IgD-negative memory B cell (primary cell): ENCODE data around the gene ANG. TPM values are rescaled to one million over a fixed set of nuclear protein-coding genes. Genes with fewer than 3 reads are reported as not detected.
"Not testable (repeated sequence)": the region's sequence is repeated elsewhere in the genome, so short reads cannot be mapped to it uniquely, and the experiment has no call there.

Experiments used
- H3K27ac Mint-ChIP-seq, 3 donors: one replicate each; pipeline ENCODE4 v1.8.0; 2020 to 2022; ENCODE audit warnings: mild to moderate bottlenecking in 3 of 3, mixed read lengths in 3 of 3, moderate library complexity in 1 of 3
- H3K27me3 Mint-ChIP-seq: one replicate; pipeline ENCODE4 v1.8.0; 2021; ENCODE audit warnings: mixed read lengths
- H3K36me3 Mint-ChIP-seq: one replicate; pipeline ENCODE4 v1.8.0; 2020; ENCODE audit warnings: mild to moderate bottlenecking, mixed read lengths
- H3K4me1 Mint-ChIP-seq, 3 donors: one replicate each; pipeline ENCODE4 v1.8.0; 2020 to 2022; ENCODE audit warnings: mixed read lengths in 3 of 3, mild to moderate bottlenecking in 1 of 3
- H3K4me3 Mint-ChIP-seq, 4 donors: one replicate each; pipeline ENCODE4 v1.8.0; 2020 to 2022; ENCODE audit warnings: mild to moderate bottlenecking in 4 of 4, mixed read lengths in 4 of 4, moderate library complexity in 3 of 4
- H3K9me3 Mint-ChIP-seq, 3 donors: one replicate each; pipeline ENCODE4 v1.8.0; 2020 to 2021; ENCODE audit warnings: mixed read lengths in 3 of 3, mild to moderate bottlenecking in 1 of 3
- polyA plus RNA-seq: library from polyadenylated mRNA; unstranded; fragments of 300-500 nt; fragmentation: Illumina TruSeq; gene quantifications from one replicate; pipeline ENCODE4 v1.2.3, GENCODE V29; 2021

The ANG gene
- polyA plus RNA-seq, 1 donor from 2014 or later = 9.9 TPM

DNA sequence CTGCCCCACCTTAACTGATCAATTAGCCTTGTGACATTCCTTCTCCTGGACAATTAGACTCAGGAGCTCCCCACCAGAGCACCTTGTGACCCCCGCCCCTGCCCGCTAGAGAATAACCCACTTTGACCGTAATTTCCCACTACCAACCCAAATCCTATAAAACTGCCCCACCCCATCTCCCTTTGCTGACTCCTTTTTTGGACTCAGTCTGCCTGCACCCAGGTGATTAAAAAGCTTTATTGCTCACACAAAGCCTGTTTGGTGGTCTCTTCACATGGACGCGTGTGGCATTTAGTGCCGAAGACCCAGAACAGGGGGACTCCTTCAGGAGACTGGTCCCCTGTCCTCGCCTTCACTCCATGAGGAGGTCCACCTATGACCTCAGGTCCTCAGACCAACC lies 12.4 kb downstream of the ANG start:
- H3K27me3 Mint-ChIP-seq, H3K9me3 Mint-ChIP-seq: not testable (repeated sequence)

DNA sequence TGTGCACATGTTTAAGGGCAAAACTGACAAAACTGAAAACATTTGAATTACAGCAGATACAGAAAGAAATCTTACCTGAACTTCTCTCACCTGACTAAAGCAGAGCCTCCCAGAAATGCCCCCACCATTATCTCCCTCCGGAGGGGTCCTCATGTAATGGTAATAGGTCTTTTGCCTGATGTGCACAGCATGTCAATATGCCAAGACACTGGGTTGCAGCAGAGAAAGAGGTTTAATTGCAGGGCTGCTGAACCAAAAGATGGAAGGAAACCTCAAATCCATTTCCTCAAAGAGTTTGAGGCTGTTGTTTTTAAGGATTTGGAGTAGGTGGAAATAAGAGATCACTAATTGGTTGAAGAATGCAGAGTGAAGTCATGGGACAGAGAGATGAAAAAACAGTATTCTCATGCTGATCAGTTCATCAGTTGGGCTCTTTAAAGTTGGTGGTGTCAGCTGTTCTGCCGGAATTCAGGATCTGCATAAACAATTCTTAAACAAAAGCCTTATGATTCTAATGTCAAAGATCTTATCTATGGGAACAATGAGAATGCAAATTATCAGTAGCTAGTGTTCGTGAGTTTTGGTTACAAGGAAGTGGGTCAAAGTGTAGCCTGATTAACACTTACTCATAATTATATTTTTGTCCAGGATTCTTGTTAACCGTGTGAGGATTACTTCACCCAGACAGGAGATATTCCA lies 18.2 kb downstream of the ANG start:
- no peaks in the 10 kb centered on the region for H3K36me3 Mint-ChIP-seq
- H3K27ac Mint-ChIP-seq = no peak overlapping the region
- H3K27me3 Mint-ChIP-seq = no peaks in the 10 kb centered on the region
- H3K4me1 Mint-ChIP-seq = no peaks in the 10 kb centered on the region
- peaks cover 0 to 4% (median 0%) of the 10 kb centered on the region in 3 donors for H3K9me3 Mint-ChIP-seq
- no peak overlapping the region for H3K4me3 Mint-ChIP-seq

More for the DNA sequence above, 12.4 kb downstream of the ANG start:
- not testable (repeated sequence) for H3K27ac Mint-ChIP-seq, H3K4me3 Mint-ChIP-seq, H3K36me3 Mint-ChIP-seq, H3K4me1 Mint-ChIP-seq

DNA sequence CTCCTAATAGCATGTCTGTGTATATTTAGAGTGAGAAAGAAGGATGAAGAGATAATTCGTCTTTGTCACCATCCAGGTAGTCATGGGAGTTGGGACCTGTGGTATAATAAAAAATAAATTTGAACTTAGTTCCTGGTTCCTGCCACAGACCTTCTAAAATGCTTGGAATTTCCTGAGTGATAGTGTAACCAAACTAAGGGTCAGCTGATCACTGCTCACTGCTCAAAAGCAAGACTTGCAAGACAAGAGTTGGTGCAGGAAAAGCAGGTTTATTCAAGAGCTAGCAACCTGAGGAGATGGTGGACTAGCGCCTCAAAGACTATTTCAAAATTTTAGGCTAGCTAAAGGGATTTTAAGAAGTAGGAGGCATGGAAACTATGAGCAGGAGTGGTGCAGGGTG lies 19.1 kb downstream of the ANG start:
- no peak overlapping the region for H3K27ac Mint-ChIP-seq
- peaks cover 0 to 4% (median 0%) of the 10 kb centered on the region in 3 donors for H3K9me3 Mint-ChIP-seq
- no peaks in the 10 kb centered on the region for H3K4me1 Mint-ChIP-seq
- H3K36me3 Mint-ChIP-seq = no peaks in the 10 kb centered on the region
- no peak overlapping the region for H3K4me3 Mint-ChIP-seq
- no peaks in the 10 kb centered on the region for H3K27me3 Mint-ChIP-seq

DNA sequence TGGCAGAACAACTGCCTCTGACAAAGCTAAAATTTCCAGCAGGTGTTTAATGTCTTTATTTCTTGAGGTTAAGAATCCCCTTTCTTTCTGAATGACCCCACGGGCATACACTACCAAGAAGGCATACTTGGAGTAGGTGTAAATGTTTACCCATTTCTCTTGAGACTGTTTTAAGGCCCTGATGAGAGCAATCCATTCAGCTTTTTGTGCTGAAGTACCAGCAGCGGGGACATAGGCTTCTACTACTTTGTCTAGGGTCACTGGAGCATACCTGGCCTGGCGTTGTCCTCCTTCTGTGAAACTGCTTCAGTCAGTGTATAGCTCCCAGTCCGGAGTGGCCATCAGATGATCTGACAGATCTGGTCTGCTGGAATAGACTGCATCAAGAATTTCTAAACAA lies 22.7 kb downstream of the ANG start:
- no peak overlapping the region for H3K4me3 Mint-ChIP-seq
- H3K27ac Mint-ChIP-seq = no peak overlapping the region
- no peaks in the 10 kb centered on the region for H3K36me3 Mint-ChIP-seq
- peaks cover 2 to 7% (median 4%) of the 10 kb centered on the region in 3 donors for H3K9me3 Mint-ChIP-seq
- peaks cover 5 to 22% (median 18%) of the 10 kb centered on the region in 3 donors for H3K4me1 Mint-ChIP-seq
- peaks cover 6% of the 10 kb centered on the region for H3K27me3 Mint-ChIP-seq

DNA sequence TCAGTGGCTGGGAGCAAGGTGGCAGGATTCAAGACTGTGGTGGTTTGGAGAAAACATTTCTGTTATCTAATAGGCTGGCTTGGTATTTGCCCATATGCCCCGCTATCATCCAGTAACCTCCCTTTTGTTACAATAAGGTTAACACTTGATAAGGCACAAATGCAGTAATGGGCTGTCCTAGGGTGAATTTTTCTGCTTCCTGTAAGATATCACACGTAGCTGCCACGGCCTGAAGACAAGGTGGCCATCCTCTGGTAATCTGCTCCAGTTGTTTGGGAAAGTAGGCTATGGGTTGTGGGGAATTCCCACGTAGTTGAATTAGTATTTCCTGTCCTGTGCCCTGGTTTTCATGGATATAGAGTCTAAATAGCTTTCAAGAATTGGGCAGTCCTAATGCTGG lies 23.1 kb downstream of the ANG start:
- Mint-ChIP-seq H3K36me3 (no peaks in the 10 kb centered on the region), H3K9me3 (peaks cover 2 to 7% (median 4%) of the 10 kb centered on the region in 3 donors), H3K4me3 (no peak overlapping the region), H3K27me3 (peaks cover 6% of the 10 kb centered on the region), H3K27ac (no peak overlapping the region), H3K4me1 (peaks cover 5 to 22% (median 18%) of the 10 kb centered on the region in 3 donors)

DNA sequence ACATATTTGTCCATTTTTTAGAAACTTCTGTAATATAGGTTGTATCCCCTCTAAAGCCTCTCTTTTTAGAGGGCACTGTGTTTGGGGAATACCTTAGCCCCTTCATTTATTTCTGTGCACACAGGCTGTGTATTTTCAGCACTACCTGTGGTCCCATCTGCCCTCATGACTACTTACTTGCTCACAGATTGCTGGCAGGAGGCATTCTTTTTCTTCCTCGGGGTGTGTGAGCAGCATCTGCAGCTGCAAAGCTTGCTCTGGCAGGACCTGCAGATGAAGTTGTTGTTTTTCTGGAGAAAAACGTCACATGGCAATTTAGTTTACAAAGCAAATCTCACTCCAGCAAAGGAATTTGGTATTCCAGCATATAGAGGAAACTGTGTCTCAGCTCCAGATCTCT lies 24.3 kb downstream of the ANG start:
- Mint-ChIP-seq H3K4me3 (no peak overlapping the region), H3K9me3 (peaks cover 0 to 7% (median 2%) of the 10 kb centered on the region in 3 donors), H3K36me3 (no peaks in the 10 kb centered on the region), H3K4me1 (peaks cover 5 to 22% (median 21%) of the 10 kb centered on the region in 3 donors), H3K27me3 (peaks cover 6% of the 10 kb centered on the region), H3K27ac (peak overlapping the region in 1 of 3 donors; percentile 5)

DNA sequence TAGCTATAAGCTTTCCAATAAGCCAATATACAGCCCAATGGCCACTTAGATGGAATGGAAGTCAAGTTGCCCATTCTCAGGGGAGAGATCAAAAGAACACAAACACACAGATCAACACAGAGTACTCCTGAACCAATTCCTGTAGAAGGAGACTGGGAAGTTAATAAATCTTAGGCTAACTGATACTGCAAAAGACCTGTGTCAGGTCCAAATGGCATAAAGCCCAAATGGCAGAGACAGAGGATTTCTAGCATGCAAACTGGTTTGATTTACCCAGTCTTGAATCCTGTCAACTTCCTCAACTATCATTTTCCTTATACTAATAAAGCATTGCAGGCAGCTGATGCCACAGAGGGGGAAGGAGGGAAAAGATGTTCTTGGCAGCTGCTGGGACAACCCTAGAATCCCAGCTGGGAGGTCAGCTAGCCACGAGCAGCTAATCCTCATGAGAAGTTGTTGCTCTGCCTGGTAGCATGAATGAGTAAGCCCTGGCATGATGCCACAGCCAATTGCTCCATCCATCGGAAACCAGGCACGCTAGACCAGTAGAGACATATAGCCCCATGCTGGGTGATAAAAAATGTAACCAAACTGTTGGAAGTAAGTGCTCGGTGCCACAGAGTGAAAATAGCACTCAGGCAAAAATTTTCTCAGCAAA lies 26.2 kb downstream of the ANG start:
- peak overlapping the region in 1 of 4 donors; percentile 15 for H3K4me3 Mint-ChIP-seq
- H3K27ac Mint-ChIP-seq = peak overlapping the region; percentile 64 to 89 (median 81)
- H3K27me3 Mint-ChIP-seq = peaks cover 12% of the 10 kb centered on the region
- H3K4me1 Mint-ChIP-seq = peaks cover 5 to 26% (median 25%) of the 10 kb centered on the region in 3 donors
- H3K9me3 Mint-ChIP-seq = peaks cover 0 to 7% (median 2%) of the 10 kb centered on the region in 3 donors
- H3K36me3 Mint-ChIP-seq = no peaks in the 10 kb centered on the region

DNA sequence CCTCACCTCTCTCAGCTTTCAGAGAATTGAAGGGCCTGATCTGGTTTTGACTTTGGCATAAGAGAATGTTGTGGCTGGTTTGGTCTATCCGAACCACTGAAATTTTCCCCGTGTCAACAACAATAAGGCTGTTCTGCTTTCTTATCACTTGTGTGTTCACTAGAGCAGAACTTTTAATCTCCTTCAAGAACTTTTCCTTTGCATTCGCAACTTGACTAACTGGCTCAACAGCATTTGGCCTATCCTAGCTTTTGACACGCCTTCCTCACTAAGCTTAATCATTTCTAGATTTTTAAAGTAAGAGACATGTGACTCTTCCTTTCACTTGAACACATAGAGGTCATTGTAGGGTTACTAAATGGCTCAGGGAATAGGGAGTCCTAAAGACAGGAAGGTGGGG lies 31.2 kb downstream of the ANG start:
- no peaks in the 10 kb centered on the region for H3K36me3 Mint-ChIP-seq
- peak overlapping the region in 1 of 3 donors; percentile 27 for H3K27ac Mint-ChIP-seq
- peaks cover 0 to 11% (median 0%) of the 10 kb centered on the region in 3 donors for H3K9me3 Mint-ChIP-seq
- H3K27me3 Mint-ChIP-seq = peaks cover 24% of the 10 kb centered on the region
- H3K4me3 Mint-ChIP-seq = peak overlapping the region in 2 of 4 donors; percentile 14 to 22
- H3K4me1 Mint-ChIP-seq = peaks cover 3 to 36% (median 20%) of the 10 kb centered on the region in 3 donors

DNA sequence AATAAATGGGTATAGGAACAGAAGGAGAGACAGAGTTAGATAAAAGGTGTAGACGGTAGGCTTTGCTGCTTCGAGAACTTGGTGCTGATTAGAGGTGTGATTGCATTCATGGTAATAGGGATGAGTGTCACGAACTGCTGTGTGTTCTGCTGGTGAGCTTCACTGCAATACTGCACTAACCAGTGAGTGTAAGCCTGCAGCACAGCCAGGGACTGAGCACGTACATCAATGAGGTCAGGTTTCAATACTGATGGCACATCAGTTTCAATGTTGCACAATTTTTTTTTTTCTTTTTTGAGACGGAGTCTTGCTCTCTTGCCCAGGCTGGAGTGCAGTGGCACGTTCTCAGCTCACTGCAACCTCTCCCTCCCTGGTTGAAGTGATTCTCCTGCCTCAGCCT lies 32.2 kb downstream of the ANG start:
- Mint-ChIP-seq H3K4me1 (peaks cover 0 to 29% (median 15%) of the 10 kb centered on the region in 3 donors), H3K27me3 (peaks cover 26% of the 10 kb centered on the region), H3K36me3 (no peaks in the 10 kb centered on the region), H3K27ac (peak overlapping the region in 1 of 3 donors; percentile 8), H3K9me3 (peaks cover 0 to 6% (median 0%) of the 10 kb centered on the region in 3 donors), H3K4me3 (no peak overlapping the region)

DNA sequence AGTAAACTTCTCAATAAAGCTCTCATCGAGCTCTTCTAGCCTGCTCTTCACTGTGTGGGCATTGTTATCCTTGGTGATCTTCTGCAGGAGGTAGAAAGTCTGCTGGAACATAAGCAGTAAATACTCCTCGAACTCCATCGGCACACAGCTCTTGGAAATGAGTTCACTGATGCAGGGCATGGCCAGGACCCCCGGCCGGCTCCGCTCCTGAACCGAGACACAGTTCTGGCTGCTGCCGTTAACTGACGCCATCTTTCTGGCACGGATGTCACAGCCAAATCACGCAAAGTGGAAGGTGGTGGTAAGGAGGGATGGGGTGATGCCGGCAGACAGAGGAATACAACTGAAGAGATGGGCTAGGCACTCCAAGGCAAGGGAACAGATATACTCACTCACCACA lies 33.5 kb downstream of the ANG start:
- Mint-ChIP-seq H3K27ac (no peak overlapping the region), H3K4me3 (peak overlapping the region in 1 of 4 donors; percentile 56), H3K36me3 (peaks cover 3% of the 10 kb centered on the region), H3K9me3 (peaks cover 0 to 5% (median 0%) of the 10 kb centered on the region in 3 donors), H3K27me3 (peaks cover 31% of the 10 kb centered on the region), H3K4me1 (peaks cover 6 to 36% (median 16%) of the 10 kb centered on the region in 3 donors)

DNA sequence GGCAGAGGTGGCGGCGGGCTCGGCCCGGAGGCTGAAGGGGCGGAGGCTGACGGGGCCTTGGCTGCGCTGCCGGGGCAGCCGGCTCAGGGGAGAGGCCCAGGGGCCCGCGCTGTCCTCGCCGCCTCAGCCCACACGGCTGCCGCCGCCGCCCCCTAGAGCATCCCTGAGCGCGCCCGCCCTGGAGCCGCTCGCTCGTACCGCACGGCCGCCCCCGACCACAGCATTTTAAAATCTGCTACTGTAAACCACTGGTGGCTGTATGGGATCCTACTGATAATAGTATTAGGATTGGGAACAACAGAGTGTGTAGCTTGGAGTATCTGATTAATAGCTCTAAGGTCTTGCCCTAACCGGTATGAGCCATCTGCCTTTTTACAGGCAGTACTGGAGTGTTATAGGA lies 34.9 kb downstream of the ANG start:
- Mint-ChIP-seq H3K27me3 (peaks cover 40% of the 10 kb centered on the region), H3K36me3 (peaks cover 3% of the 10 kb centered on the region), H3K9me3 (peaks cover 0 to 5% (median 0%) of the 10 kb centered on the region in 3 donors), H3K4me3 (peak overlapping the region in 1 of 4 donors; percentile 52), H3K27ac (no peak overlapping the region), H3K4me1 (peaks cover 6 to 36% (median 16%) of the 10 kb centered on the region in 3 donors)

DNA sequence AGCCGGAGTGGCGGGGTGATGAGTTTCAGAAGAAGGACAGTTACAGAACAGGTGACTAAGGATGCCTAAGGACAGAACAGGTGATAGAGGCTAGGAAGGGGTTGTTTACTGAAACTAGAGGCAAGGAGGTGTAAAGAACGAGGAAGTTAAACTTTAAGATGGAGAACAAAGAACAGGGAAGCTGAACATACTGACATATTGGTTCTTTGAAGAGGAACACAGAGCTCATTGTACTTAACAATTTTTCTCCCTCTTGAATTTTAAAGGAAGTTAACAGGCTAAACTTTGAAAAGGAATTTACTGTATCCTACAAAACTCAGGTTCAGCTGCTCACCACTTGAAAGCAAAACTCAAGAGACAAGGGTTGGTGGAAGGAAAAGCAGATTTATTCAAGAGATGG lies 37.6 kb downstream of the ANG start:
- H3K36me3 Mint-ChIP-seq, H3K27ac Mint-ChIP-seq, H3K9me3 Mint-ChIP-seq: not testable (repeated sequence)
- peaks cover 36% of the 10 kb centered on the region for H3K27me3 Mint-ChIP-seq
- H3K4me1 Mint-ChIP-seq = peaks cover 6 to 23% (median 9%) of the 10 kb centered on the region in 3 donors
- peak overlapping the region in 2 of 4 donors; percentile 15 to 51 for H3K4me3 Mint-ChIP-seq

DNA sequence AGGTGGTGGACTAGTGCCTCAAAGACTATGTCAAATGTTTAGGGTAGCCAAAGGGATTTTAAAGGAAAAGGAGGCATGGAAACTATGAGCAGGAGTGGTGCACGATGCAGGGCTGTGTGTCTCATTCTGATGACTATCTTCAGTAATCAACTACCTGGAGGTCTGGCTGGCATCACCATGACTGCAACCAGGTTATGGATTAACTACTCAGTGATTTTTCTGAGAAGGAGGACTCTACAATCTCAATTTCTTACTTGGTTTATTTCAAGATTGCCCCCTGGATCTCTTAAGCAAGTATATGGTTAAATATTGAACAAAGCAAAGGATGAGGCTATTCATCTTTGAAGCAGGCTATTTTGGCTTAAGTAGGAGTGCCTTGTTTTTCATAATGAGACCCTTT lies 38.0 kb downstream of the ANG start:
- Mint-ChIP-seq H3K4me3 (peak overlapping the region in 2 of 4 donors; percentile 15 to 51), H3K4me1 (peaks cover 6 to 23% (median 9%) of the 10 kb centered on the region in 3 donors), H3K9me3 (peaks cover 0 to 5% (median 0%) of the 10 kb centered on the region in 3 donors), H3K36me3 (peaks cover 3% of the 10 kb centered on the region), H3K27ac (no peak overlapping the region), H3K27me3 (peaks cover 36% of the 10 kb centered on the region)

DNA sequence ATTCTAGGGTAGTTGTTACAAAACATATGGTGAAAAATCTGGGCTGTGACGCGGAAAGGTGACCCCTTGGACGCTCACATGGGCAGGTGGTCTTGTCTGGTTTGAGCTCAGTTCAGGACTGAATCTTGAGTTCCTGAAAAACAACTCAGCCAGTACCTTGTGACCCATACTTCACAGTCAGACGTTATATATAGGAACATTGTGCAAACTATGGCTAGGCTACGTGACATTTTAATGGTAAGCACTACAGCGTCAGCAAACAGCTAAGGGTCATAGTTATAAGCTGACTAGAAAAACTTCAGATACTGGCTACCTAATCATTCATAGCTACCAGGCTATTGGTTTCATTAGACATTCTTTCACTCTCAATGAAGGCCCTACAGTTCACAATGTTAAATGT lies 42.3 kb downstream of the ANG start:
- peaks cover 10 to 18% (median 15%) of the 10 kb centered on the region in 3 donors for H3K4me1 Mint-ChIP-seq
- H3K27ac Mint-ChIP-seq = no peak overlapping the region
- peaks cover 0 to 1% (median 0%) of the 10 kb centered on the region in 3 donors for H3K9me3 Mint-ChIP-seq
- no peak overlapping the region for H3K4me3 Mint-ChIP-seq
- peaks cover 3% of the 10 kb centered on the region for H3K36me3 Mint-ChIP-seq
- peaks cover 15% of the 10 kb centered on the region for H3K27me3 Mint-ChIP-seq

DNA sequence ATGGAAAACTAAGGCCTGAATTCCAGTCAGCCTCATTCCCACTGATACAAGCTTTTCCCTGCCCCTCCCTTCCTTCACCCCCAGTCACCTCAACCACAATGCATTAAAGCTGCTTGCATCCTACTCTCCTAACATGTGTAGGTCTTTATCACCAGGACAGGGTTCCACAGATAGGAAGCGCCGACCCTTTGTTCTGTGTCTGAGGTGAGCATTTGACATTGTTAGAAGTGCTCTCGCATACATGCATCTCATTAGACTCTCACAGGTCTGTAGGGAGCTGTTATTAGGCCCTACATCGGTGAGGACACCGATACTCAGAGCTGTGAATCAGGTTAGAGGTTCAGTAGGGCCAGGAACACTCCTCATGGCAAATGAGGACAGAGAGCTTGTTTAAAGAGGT lies 43.9 kb downstream of the ANG start:
- Mint-ChIP-seq H3K4me1 (peaks cover 4 to 12% (median 10%) of the 10 kb centered on the region in 3 donors), H3K36me3 (no peaks in the 10 kb centered on the region), H3K9me3 (no peaks in the 10 kb centered on the region), H3K27ac (no peak overlapping the region), H3K27me3 (peaks cover 6% of the 10 kb centered on the region), H3K4me3 (no peak overlapping the region)
